Measurements from ENCODE around the gene SEPTIN11. TPM values are rescaled to one million over a fixed set of nuclear protein-coding genes. Genes with fewer than 3 reads are reported as not detected.

The SEPTIN11 gene
- total and polyA plus RNA-seq, 2 of the 4 experiments (the other 2 are of a cell fraction), result 267 to 573 TPM

- peaks cover 29% of the 10 kb centered on the region for H3K9me1 ChIP-seq (ENCODE audit: insufficient read depth, low read length)
- TF ChIP-seq RFX5 (IDR thresholded peaks at IDR 0.05; ENCODE audit: low read depth, low read length) (no peak), NFE2L2 (IDR thresholded peaks at IDR 0.05; ENCODE audit: low read depth, low read length) (no peak), SMC3 (IDR thresholded peaks at IDR 0.05; ENCODE audit: low read depth, low read length) (no peak), MXI1 (IDR thresholded peaks at IDR 0.05; ENCODE audit: borderline replicate concordance, low read depth, low read length) (no peak), ELK1 (IDR thresholded peaks at IDR 0.05; ENCODE audit: borderline replicate concordance, low read depth, low read length) (no peak), CHD1 (IDR thresholded peaks at IDR 0.05; ENCODE audit: low read depth, low read length) (no peak), CEBPB (IDR thresholded peaks at IDR 0.05; ENCODE audit: low read depth, low read length) (no peak), CTCF (conservative IDR thresholded peaks at IDR 0.05; ENCODE audit: low read depth, low read length) (no peak), MAFK (IDR thresholded peaks at IDR 0.05; ENCODE audit: low read depth, low read length) (no peak), USF2 (IDR thresholded peaks at IDR 0.05; ENCODE audit: low read depth, low read length) (no peak), FOS (IDR thresholded peaks at IDR 0.05; ENCODE audit: low read depth, low read length) (no peak), BHLHE40 (IDR thresholded peaks at IDR 0.05; ENCODE audit: low read depth, low read length) (no peak)
- H3K56ac ChIP-seq (ENCODE audit: extremely low read depth, insufficient read depth, low read length), result no peak overlapping the region
- H4K91ac ChIP-seq (ENCODE audit: insufficient read depth, low read depth, low read length), result no peak overlapping the region
- no peak overlapping the region for H2AFZ ChIP-seq (replicated peaks; ENCODE audit: low read length, poor library complexity)
- ATAC-seq (ENCODE audit: low read depth), result no peak
- no CpG with 5 or more reads among the region's 2 CpGs for WGBS, 2 experiments (ENCODE audit: extremely low coverage in 2 of 2, insufficient read length in 1 of 2)
- BruUV-seq (replicated peaks), result no TSS peak
- intact Hi-C loops (cut with micrococcal nuclease), result no loop called here
- H3K79me1 ChIP-seq (ENCODE audit: low read depth in 1 of 2, low read length in 2 of 2), result peaks cover 38 to 60% of the 10 kb centered on the region in 2 experiments
- peaks cover 15% of the 10 kb centered on the region for H3K4me1 ChIP-seq (ENCODE audit: control insufficient read depth, insufficient read depth, low read length)
- H3K18ac ChIP-seq (ENCODE audit: low read depth, low read length), result no peak overlapping the region
- H3K9me3 ChIP-seq (ENCODE audit: control insufficient read depth, insufficient read depth, low read length), result no peaks in the 10 kb centered on the region
- DNase-seq, result no peak
- peaks cover 40% of the 10 kb centered on the region for H3K36me3 ChIP-seq (ENCODE audit: control insufficient read depth, insufficient read depth, low read length)
- H2BK15ac ChIP-seq (ENCODE audit: low read depth, low read length), result no peak overlapping the region
- no peak overlapping the region for H3K23ac ChIP-seq (ENCODE audit: low read depth, low read length)
- no peak overlapping the region; a peak in 1 of 4 replicates for H4K8ac ChIP-seq (ENCODE audit: low read depth in 2 of 2, low read length in 2 of 2)
- POLR2A ChIA-PET (ENCODE audit: unreplicated experiment), result no interaction called here
- H3K27ac ChIP-seq (ENCODE audit: insufficient read depth, low read length), result no peak overlapping the region
- CTCF ChIA-PET, result interaction anchor here (0.5 to 1.2 kb wide), 4 partner anchors 9 to 48 kb away, joined by 3 to 4 read pairs (median 3); partner anchors contain the start of gene SEPTIN11
- H4K20me1 ChIP-seq (ENCODE audit: insufficient read depth, low read length), result peaks cover 36% of the 10 kb centered on the region; the same call in 1 of the 2 replicates
- H2AK9ac ChIP-seq (replicated peaks; ENCODE audit: low read depth, low read length, poor library complexity), result no peak overlapping the region
- no peak overlapping the region; the same call in 1 of the 2 replicates for H4K5ac ChIP-seq (ENCODE audit: low read depth, low read length)
- no peak overlapping the region for H3K14ac ChIP-seq (replicated peaks; ENCODE audit: low read depth, low read length)
- in situ Hi-C loops (cut with MboI; ENCODE audit: low sequenced_read_pairs), result no loop called here
- dilution Hi-C loops (cut with HindIII; ENCODE audit: low sequenced_read_pairs, unreplicated experiment), result no loop called here
- H2BK120ac ChIP-seq (ENCODE audit: low read depth, low read length), result no peak overlapping the region
- H3K4me2 ChIP-seq (ENCODE audit: low read depth, low read length), result no peak overlapping the region
- H2BK20ac ChIP-seq (ENCODE audit: low read depth, low read length), result no peak overlapping the region
- H3K27me3 ChIP-seq (ENCODE audit: control insufficient read depth, insufficient read depth, low read length), result no peaks in the 10 kb centered on the region
- no peak overlapping the region for H3K4me3 ChIP-seq (ENCODE audit: insufficient read depth, low read depth, low read length)
- peak overlapping the region; percentile 38 for H2BK5ac ChIP-seq (ENCODE audit: low read depth, low read length, poor library complexity, severe bottlenecking)
- no peak overlapping the region for H3K9ac ChIP-seq (ENCODE audit: low read depth, low read length)
- H3K4ac ChIP-seq (ENCODE audit: low read depth, low read length), result no peak overlapping the region; the same call in 1 of the 2 replicates
- H2AK5ac ChIP-seq (ENCODE audit: low read depth, low read length), result no peak overlapping the region
These were observed 46.9 kb downstream of the SEPTIN11 start for GRCh38 chr4:76996445-76996844.

Data from IMR-90 (cell line).